Activated CD8-positive, alpha-beta memory T cell treated with anti-CD3 and anti-CD28 coated beads for 24 hours (primary cell): ENCODE results near the gene SPHK1.
"Not testable (repeated sequence)": the region's sequence is repeated elsewhere in the genome, so short reads cannot be mapped to it uniquely, and the experiment has no call there.

Experiments
- DNase-seq: peaks from one replicate; pipeline ENCODE4 v3.0.0-alpha.2; 2020

Gene SPHK1

GRCh38 chr17:76384222-76384986 is at the start of gene SPHK1:
SPHK1 (plus strand) TSS chr17:76384609; CDS start chr17:76385645, 1,036 bp downstream.
- DNase-seq = peak; percentile 90

GRCh38 chr17:76335716-76336381 is 48.6 kb upstream of the SPHK1 start:
- no peak for DNase-seq

- DNase-seq = no peak
These were observed 47.5 kb upstream of the SPHK1 start for GRCh38 chr17:76336756-76337412.

- DNase-seq = no peak
These were observed 47.0 kb upstream of the SPHK1 start for GRCh38 chr17:76337413-76337777.

GRCh38 chr17:76341301-76341700 is 43.1 kb upstream of the SPHK1 start:
- no peak for DNase-seq

- no peak for DNase-seq
These were observed 41.3 kb upstream of the SPHK1 start for GRCh38 chr17:76343106-76343505.

GRCh38 chr17:76345377-76345974 is 38.9 kb upstream of the SPHK1 start:
- DNase-seq = no peak

GRCh38 chr17:76346936-76347335 is 37.5 kb upstream of the SPHK1 start:
- not testable (repeated sequence) for DNase-seq

- no peak for DNase-seq
These were observed 33.9 kb upstream of the SPHK1 start for GRCh38 chr17:76350463-76350862.

- no peak for DNase-seq
These were observed 32.8 kb upstream of the SPHK1 start for GRCh38 chr17:76351526-76352071.

- DNase-seq = no peak
These were observed 31.3 kb upstream of the SPHK1 start for GRCh38 chr17:76353004-76353598.

- peak; percentile 95 for DNase-seq
These were observed 30.7 kb upstream of the SPHK1 start, which contains the start of gene PRPSAP1 for GRCh38 chr17:76353599-76354316. PRPSAP1 (minus strand) TSS chr17:76353916; CDS start chr17:76353703, 213 bp downstream.

- no peak for DNase-seq
These were observed 30.1 kb upstream of the SPHK1 start for GRCh38 chr17:76354317-76354729.

GRCh38 chr17:76354747-76355310 is 29.6 kb upstream of the SPHK1 start:
- DNase-seq = no peak

GRCh38 chr17:76356803-76357456 is 27.5 kb upstream of the SPHK1 start:
- DNase-seq = no peak

GRCh38 chr17:76357597-76358158 is 26.7 kb upstream of the SPHK1 start:
- no peak for DNase-seq

- DNase-seq = no peak
These were observed 25.0 kb upstream of the SPHK1 start for GRCh38 chr17:76359375-76359774.

- DNase-seq = not testable (repeated sequence)
These were observed 24.6 kb upstream of the SPHK1 start for GRCh38 chr17:76359776-76360175.

GRCh38 chr17:76360461-76360860 is 23.9 kb upstream of the SPHK1 start:
- DNase-seq = no peak

GRCh38 chr17:76363107-76363842 is 21.1 kb upstream of the SPHK1 start:
- no peak for DNase-seq
